DMS53 treated with DMSO at 0.1 percent for 48 hours (cell line): ENCODE data around the gene ENAM.
A peak's percentile ranks its signal among the peaks of the same experiment; 100 is the strongest.
"Not testable (repeated sequence)": the region's sequence is repeated elsewhere in the genome, so short reads cannot be mapped to it uniquely, and the experiment has no call there.

Experiments
- DNase-seq: peaks from one replicate; lab custom pipeline; 2025; ENCODE audit not compliant: unreplicated experiment; lab: John Stamatoyannopoulos, UW

Gene ENAM

DNA sequence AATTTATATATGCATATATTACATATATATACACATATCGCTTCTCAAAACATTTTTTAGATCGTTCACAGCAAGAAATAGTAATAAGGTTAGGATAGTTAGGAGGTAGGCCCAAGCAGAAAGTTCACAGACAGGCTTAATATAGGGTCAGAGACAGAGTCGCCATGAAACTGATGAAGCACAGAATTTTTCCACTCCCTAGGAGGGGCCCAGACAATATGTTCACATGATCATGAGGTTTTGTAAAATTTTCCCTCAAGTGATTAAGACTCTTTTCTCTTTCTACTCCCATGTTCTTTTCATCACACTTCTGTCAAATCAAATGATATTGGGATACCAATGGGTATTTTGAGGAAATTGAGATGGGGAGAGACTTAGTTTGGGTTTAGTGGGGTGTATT, 5.2 kb upstream of the ENAM start:
- DNase-seq, result no peak

DNA sequence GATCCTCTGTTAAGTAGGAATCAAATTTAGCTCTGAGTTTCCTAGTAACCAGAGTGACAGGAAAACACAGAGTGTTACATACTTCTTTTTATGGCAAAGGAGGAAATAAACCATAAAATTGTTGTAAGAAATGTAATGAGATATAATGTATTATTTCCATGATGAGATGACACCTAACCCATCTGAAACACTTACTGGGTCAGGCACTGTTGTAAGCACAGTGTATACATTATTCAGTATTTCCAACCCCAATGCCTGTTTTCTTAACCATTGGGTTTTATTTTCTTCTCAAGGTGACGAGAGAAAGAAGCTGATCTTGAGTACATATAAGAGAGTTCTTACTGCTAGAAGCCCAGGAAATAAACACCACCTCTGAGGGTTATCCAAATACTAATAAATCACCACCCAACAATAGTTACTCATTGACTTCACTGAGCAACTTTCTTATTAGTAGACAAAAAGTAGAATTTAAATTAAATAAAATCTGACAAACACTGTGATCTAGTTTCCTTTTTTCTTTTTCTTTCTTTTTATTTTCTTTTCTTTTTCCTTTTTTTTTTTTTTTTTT, 4.2 kb upstream of the ENAM start:
- no peak for DNase-seq

GRCh38 chr4:70627620-70628019, 924 bp upstream of the ENAM start:
- DNase-seq, result no peak

GRCh38 chr4:70629469-70630090, 1.0 kb downstream of the ENAM start:
- no peak for DNase-seq

DNA sequence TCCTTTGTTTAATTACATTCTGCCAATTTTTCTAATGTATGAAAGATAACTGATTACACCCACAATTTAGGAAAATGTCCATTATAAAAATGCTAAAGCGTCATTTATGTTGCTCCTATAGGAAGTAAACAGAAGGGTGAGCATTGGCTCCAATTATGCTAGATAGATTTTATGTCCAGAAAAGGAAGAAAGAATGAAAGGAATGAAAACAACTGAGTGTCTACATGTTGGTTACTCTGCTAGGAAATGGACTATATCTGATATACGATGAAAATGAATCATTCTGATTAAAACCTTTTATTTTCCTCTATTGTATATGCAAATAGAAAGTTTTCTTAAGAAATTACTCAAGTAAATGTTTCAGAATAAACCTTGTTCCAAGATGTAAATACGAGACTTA, 1.6 kb downstream of the ENAM start:
- no peak for DNase-seq

DNA sequence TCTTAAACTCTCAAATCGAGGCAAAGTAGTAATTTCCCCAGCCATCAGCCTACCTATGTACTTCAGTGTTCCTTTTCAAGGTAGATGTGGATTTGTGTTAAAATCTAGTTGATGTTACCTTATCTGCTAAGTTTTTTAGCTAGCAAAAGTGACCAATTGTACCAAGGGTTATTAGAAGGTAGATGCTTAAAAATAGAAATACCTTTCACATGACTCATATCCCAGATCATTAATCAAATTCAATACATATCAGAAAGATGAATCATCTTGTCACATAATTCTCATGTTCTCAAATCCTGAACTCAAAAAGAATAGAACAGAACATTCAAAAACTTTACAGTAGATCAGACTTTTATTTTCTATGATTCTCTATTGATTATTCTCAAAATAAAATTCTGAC, 3.5 kb downstream of the ENAM start:
- DNase-seq, result no peak

- DNase-seq, result no peak
Observed at GRCh38 chr4:70634482-70634881, 5.9 kb downstream of the ENAM start.

DNA sequence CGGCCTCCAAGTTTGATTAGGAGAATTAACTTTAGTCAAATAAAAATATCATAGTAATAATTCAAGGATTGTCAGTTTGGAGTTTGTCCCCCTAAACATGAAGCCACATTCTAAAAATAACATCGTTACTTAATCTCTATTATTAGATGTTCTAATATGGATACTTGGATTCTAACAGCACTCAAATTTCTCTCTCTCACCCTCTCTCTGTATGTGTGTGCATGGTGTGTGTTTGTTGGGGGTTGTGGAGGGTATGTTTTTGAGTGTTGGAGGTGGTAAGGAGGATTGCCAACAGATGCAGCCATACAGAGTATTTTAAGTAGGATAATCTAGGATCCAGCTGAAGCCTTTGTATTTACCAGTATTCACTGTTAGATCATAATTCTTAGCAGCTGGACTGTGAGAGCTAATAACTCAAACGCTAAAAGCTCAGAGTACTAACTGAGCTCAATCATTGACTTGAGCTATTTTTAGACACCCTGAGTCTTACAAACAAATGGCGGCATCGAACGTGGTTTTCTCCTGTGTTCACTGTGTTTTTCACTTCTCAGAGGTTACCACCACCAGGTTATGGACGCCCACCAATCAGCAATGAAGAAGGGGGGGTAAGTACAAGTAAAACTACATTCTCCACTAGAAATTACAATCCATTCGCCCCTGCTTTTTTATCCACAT, 8.8 kb downstream of the ENAM start:
- peak; percentile 38 for DNase-seq

- no peak for DNase-seq
Observed at GRCh38 chr4:70640192-70640591, 11.6 kb downstream of the ENAM start.

- not testable (repeated sequence) for DNase-seq
Observed at GRCh38 chr4:70650741-70651140, 22.2 kb downstream of the ENAM start.

- DNase-seq, result peak; percentile 22
Observed at GRCh38 chr4:70651864-70652506, 23.4 kb downstream of the ENAM start.

- no peak for DNase-seq
Observed at GRCh38 chr4:70654605-70655011, 26.1 kb downstream of the ENAM start.

DNA sequence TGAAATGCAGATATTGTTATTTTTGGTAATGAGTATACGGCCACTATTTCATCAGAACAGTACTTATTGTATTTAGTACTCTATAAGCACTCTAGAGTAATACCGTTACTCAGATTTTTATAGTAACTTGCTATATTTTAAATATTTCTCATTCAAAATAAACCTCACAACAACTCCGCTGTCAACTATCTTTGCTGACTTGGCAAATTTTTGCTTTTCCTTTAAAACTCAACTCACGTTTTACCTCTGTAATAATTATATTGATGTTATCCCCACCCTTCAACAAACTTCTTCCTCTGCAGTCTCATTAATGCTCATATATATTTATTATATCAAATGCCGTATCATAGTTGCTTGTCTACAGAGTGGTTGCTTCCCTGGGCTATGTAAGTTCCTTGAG, 28.8 kb downstream of the ENAM start:
- no peak for DNase-seq

DNA sequence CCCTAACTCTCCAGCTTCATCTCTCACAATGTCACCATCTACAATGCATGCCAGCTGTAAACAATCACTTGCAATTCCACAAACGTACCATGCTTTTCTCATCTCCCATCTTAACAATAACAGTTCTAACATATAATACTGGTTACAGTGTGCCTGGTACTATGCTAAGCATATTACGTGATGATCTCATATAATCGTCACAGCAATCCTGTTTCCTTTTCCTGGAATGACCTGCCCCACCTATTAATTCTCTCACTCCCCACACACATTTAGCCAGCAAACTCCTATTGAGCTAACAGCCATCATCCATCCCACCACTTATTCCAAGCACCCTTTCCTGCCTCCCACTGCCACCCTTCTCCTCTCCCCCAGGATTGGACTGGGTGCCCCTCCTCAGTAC, 29.9 kb downstream of the ENAM start:
- no peak for DNase-seq

DNA sequence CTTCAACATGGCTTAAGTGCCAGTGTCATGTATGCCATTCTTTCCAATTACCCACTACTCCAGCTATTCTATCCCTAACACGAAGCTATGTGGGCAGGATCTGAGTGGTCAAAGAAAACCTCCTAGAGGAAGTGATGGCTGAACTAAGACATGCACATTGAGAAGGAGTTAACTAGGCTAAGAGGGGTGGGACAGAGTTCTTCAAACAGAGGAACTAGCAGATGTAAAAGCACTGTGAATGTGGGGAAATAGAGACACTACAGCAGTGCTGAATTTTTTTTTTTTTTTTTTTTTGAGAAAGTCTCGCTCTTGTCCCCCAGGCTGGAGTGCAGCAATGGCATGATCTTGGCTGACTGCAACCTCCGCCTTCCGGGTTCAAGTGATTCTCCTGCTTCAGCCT, 31.6 kb downstream of the ENAM start:
- no peak for DNase-seq

DNA sequence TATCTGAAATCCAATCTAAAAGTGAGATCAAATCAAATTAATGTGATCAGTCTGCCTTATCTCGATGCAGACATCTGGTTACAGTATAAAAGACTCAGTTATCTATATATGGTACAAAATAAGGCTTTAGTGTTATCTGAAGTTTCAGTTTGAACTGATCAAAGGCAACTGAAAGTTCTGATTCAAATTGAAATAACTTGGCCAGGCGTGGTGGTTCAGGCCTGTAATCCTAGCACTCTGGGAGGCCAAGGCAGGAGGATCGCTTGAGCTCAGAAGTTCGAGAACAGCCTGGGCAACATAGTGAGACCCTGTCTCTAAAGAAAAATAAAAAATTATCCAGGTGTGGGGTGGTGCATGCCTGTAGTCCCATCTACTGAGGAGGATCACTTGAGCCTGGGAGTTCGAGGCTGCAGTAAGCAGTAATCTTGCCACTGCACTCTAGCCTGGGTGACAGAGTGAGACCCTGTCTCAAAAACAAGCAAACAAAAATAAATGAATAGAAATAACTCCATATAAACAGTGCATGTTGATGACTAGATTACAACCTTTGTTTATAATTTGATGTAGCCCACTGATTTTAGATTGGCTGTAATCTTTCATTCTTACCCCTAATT, 32.9 kb downstream of the ENAM start:
- DNase-seq, result not testable (repeated sequence)

DNA sequence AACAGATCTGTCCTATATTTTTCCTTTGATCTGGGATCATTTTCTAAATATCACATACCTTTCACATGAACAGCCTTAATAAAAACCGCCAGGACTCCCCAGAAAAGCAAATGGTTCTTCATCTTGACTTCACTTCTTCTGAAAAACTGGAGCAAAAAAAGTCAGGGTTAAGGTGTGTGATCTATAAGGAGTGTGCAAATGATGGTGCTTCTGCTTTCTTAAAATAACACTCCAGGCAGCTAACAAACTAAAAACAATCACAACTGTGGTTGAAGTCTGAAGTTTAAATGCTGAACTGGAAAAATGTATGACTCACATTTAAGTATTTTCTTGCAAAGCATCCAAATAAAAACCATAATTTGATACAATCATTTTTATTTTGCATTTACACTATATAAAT, 37.8 kb downstream of the ENAM start, which contains the start of gene JCHAIN:
Gene JCHAIN (minus strand): TSS at position 140 of the 400 bp plus-strand sequence. CDS start 18 bp downstream, at position 122.
- DNase-seq, result no peak

- DNase-seq, result no peak
Observed at GRCh38 chr4:70667740-70668535, 39.4 kb downstream of the ENAM start.

- no peak for DNase-seq
Observed at GRCh38 chr4:70670332-70671014, 41.9 kb downstream of the ENAM start.

DNA sequence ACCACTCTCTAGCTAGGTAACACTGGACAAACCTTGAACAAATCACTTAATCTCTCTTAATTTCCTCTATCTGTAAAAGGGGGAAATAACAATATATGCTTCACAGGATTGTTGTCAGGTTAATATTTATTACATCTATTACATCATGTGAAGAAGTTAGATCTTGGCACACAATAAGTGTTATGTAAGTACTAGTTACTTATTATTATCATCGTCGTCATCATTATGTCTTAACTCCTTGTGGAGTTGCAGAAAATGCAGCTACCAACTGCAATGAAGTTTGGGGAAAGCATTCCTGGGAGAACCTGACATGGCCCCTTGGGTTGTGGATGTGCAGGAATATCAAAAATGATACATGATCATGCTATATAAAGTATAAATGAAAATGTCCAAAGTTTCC, 42.5 kb downstream of the ENAM start:
- DNase-seq, result no peak
